Activated CD4-positive, CD25-positive, alpha-beta regulatory T cell treated with anti-CD3 and anti-CD28 coated beads, Interleukin-2, amount 50 U/mL, for 24 hours (primary cell): ENCODE results near the gene TNFSF11.

ENCODE experiments used
- ATAC-seq, 2 donors: fragments of 150-1000 bp; cut with Tn5 transposase; one replicate each; pipeline ENCODE4 v1.10.0; 2021; ENCODE audit warnings: mild to moderate bottlenecking in 1 of 2, moderate library complexity in 1 of 2

The TNFSF11 gene

GRCh38 chr13:42561752-42562467 lies 12.0 kb upstream of the TNFSF11 start:
- peak; percentile 41 to 56 for ATAC-seq

GRCh38 chr13:42567906-42568305 lies 6.0 kb upstream of the TNFSF11 start:
- no peak for ATAC-seq

GRCh38 chr13:42569576-42570344 lies 4.2 kb upstream of the TNFSF11 start:
- no peak for ATAC-seq

- ATAC-seq, result no peak
These were observed 2.1 kb upstream of the TNFSF11 start for GRCh38 chr13:42571895-42572294.

- ATAC-seq, result peak; percentile 68 to 72
These were observed 721 bp downstream of the TNFSF11 start for GRCh38 chr13:42574435-42575311.

GRCh38 chr13:42575938-42576337 lies 2.0 kb downstream of the TNFSF11 start:
- no peak for ATAC-seq

- ATAC-seq, result no peak
These were observed 3.6 kb downstream of the TNFSF11 start for GRCh38 chr13:42577538-42577937.

- no peak for ATAC-seq
These were observed 6.7 kb downstream of the TNFSF11 start for GRCh38 chr13:42580644-42581043.

- no peak for ATAC-seq
These were observed 7.5 kb downstream of the TNFSF11 start for GRCh38 chr13:42581427-42581826.

- no peak for ATAC-seq
These were observed 17.6 kb downstream of the TNFSF11 start for GRCh38 chr13:42591602-42592001.

- ATAC-seq, result no peak
These were observed 19.3 kb downstream of the TNFSF11 start for GRCh38 chr13:42592915-42593900.

- peak; percentile 30 to 67 for ATAC-seq
These were observed 20.7 kb downstream of the TNFSF11 start for GRCh38 chr13:42594481-42595252.

- no peak for ATAC-seq
These were observed 21.3 kb downstream of the TNFSF11 start for GRCh38 chr13:42595253-42595571.

GRCh38 chr13:42597505-42597904 lies 23.6 kb downstream of the TNFSF11 start:
- ATAC-seq, result no peak

GRCh38 chr13:42600943-42601342 lies 27.0 kb downstream of the TNFSF11 start:
- peak; percentile 82 to 84 for ATAC-seq

GRCh38 chr13:42602906-42603305 lies 29.0 kb downstream of the TNFSF11 start:
- ATAC-seq, result no peak

- no peak for ATAC-seq
These were observed 29.6 kb downstream of the TNFSF11 start for GRCh38 chr13:42603571-42603970.

GRCh38 chr13:42607546-42607945 lies 33.6 kb downstream of the TNFSF11 start:
- no peak for ATAC-seq

- ATAC-seq, result no peak
These were observed 36.7 kb downstream of the TNFSF11 start for GRCh38 chr13:42610649-42611048.

GRCh38 chr13:42611086-42611779 lies 37.3 kb downstream of the TNFSF11 start:
- ATAC-seq, result no peak
